Fibroblast of skin of right biceps (primary cell): ENCODE data around the gene TSC22D1.
"Not testable (repeated sequence)": the region's sequence is repeated elsewhere in the genome, so short reads cannot be mapped to it uniquely, and the experiment has no call there.

Experiments
- DNase-seq: peaks from one replicate; pipeline ENCODE4 v3.0.0-alpha.2; 2013

TSC22D1 gene

GRCh38 chr13:44498969-44499368 lies 77.2 kb downstream of the TSC22D1 start:
- DNase-seq = no peak

- DNase-seq = no peak
These were observed 77.6 kb downstream of the TSC22D1 start for GRCh38 chr13:44498502-44498901.

- no peak for DNase-seq
These were observed 78.3 kb downstream of the TSC22D1 start for GRCh38 chr13:44497801-44498200.

- DNase-seq = no peak
These were observed 82.8 kb downstream of the TSC22D1 start for GRCh38 chr13:44493213-44493812.

- no peak for DNase-seq
These were observed 86.4 kb downstream of the TSC22D1 start for GRCh38 chr13:44489751-44490150.

GRCh38 chr13:44487989-44488388 lies 88.1 kb downstream of the TSC22D1 start:
- no peak for DNase-seq

GRCh38 chr13:44484562-44485138 lies 91.5 kb downstream of the TSC22D1 start:
- no peak for DNase-seq

GRCh38 chr13:44474122-44474910 lies 101.8 kb downstream of the TSC22D1 start:
- DNase-seq = peak; percentile 13

GRCh38 chr13:44471686-44472085 lies 104.4 kb downstream of the TSC22D1 start:
- DNase-seq = peak; percentile 73

GRCh38 chr13:44470638-44471562 lies 105.2 kb downstream of the TSC22D1 start:
- DNase-seq = peak; percentile 22

- no peak for DNase-seq
These were observed 107.3 kb downstream of the TSC22D1 start for GRCh38 chr13:44468874-44469273.

GRCh38 chr13:44465318-44465717 lies 110.8 kb downstream of the TSC22D1 start:
- peak; percentile 44 for DNase-seq

GRCh38 chr13:44464471-44464870 lies 111.7 kb downstream of the TSC22D1 start:
- no peak for DNase-seq

GRCh38 chr13:44463759-44464158 lies 112.4 kb downstream of the TSC22D1 start:
- DNase-seq = no peak

- no peak for DNase-seq
These were observed 116.5 kb downstream of the TSC22D1 start for GRCh38 chr13:44459674-44460073.

- no peak for DNase-seq
These were observed 117.7 kb downstream of the TSC22D1 start for GRCh38 chr13:44458313-44458975.

GRCh38 chr13:44456212-44456611 lies 119.9 kb downstream of the TSC22D1 start:
- not testable (repeated sequence) for DNase-seq

GRCh38 chr13:44455769-44456168 lies 120.4 kb downstream of the TSC22D1 start:
- DNase-seq = no peak

GRCh38 chr13:44453881-44454280 lies 122.2 kb downstream of the TSC22D1 start:
- DNase-seq = no peak

GRCh38 chr13:44453069-44453468 lies 123.1 kb downstream of the TSC22D1 start:
- DNase-seq = no peak

- no peak for DNase-seq
These were observed 123.7 kb downstream of the TSC22D1 start for GRCh38 chr13:44452418-44452817.

- no peak for DNase-seq
These were observed 124.5 kb downstream of the TSC22D1 start for GRCh38 chr13:44451651-44452050.
